Measurements from ENCODE around the gene ISX.
A peak's percentile ranks its signal among the peaks of the same experiment; 100 is the strongest.

The ISX gene

GRCh38 chr22:35069541-35069940, 3.6 kb downstream of the ISX start:
- TF ChIP-seq POLR2A (IDR thresholded peaks at IDR 0.05; ENCODE audit: low read depth, low read length) (no peak), PAX5 (IDR thresholded peaks at IDR 0.05; ENCODE audit: insufficient read depth, low read length, severe bottlenecking) (no peak), TAF1 (IDR thresholded peaks at IDR 0.05; ENCODE audit: low read depth, low read length) (no peak), POLR2AphosphoS5 (IDR thresholded peaks at IDR 0.05; ENCODE audit: low read depth, low read length) (no peak), POU2F2 (IDR thresholded peaks at IDR 0.05; ENCODE audit: low read depth, low read length) (no peak), SPI1 (IDR thresholded peaks at IDR 0.05; ENCODE audit: low read depth, low read length) (no peak)
- DNase-seq (ENCODE audit: insufficient read length, low spot score) = no peak
- no peak for FAIRE-seq

DNA sequence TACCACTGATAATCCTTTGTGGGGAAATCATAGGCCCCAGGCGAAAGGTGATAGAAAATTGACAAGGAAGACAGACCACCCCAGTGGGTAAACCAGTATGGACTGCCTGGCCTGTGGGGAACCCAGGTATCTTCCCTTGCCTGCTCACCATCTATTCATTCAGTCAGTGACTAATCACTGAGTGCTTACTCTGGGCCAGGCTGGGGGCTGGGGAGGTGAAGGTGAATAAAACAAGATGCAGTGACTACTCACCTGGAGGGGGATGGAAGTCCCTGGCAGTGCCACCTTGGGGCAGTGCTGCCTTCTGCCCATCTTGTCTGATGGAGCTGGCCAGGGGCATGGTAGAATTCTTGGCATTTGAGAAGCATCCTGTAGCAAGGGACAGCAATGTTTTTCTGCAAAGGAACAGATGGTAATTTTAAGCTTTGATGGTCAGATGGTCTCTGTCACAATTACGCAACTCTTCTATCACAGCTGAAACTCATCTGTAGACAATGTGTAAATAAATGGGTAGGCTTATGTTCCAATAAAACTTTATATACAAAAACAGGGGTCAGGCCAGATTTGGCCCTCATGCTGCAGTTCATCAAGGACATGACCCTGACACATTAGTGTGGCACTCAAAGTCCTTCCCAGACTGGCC, 4.6 kb downstream of the ISX start:
- FAIRE-seq (no peak), DNase-seq (ENCODE audit: insufficient read length, low spot score) (no peak)
- no peak for TF ChIP-seq POLR2A (IDR thresholded peaks at IDR 0.05; ENCODE audit: low read depth, low read length)
- no peak for TF ChIP-seq POLR2AphosphoS5 (IDR thresholded peaks at IDR 0.05; ENCODE audit: low read depth, low read length)
- TF ChIP-seq TAF1 (IDR thresholded peaks at IDR 0.05; ENCODE audit: low read depth, low read length) = no peak
- no peak for TF ChIP-seq POU2F2 (IDR thresholded peaks at IDR 0.05; ENCODE audit: low read depth, low read length)
- no peak for TF ChIP-seq PAX5 (IDR thresholded peaks at IDR 0.05; ENCODE audit: insufficient read depth, low read length, severe bottlenecking)

DNA sequence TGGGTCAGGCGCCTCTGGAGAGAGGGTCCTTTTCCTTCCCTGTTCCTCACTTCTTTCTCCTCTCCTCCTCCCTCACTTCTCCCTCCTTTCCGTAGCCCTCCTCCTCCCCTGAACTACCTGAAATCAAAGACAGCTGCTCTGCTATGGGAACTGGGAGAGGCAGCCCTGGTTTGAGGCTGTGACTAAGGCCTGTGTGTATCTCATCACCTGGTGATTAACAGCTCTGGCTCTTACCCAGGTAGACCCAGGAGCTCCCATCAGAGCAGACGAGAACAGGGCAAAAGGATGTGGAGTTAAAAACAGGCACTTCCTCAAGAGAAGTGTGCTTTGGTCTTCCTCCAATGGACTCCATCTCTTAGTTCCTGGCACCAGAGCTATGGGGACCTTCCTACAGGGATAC, 5.8 kb downstream of the ISX start:
- DNase-seq (ENCODE audit: insufficient read length, low spot score) (no peak), FAIRE-seq (no peak)
- TF ChIP-seq TAF1 (IDR thresholded peaks at IDR 0.05; ENCODE audit: low read depth, low read length) = no peak
- no peak for TF ChIP-seq SPI1 (IDR thresholded peaks at IDR 0.05; ENCODE audit: low read depth, low read length)
- TF ChIP-seq PAX5 (IDR thresholded peaks at IDR 0.05; ENCODE audit: insufficient read depth, low read length, severe bottlenecking) = no peak
- TF ChIP-seq POLR2AphosphoS5 (IDR thresholded peaks at IDR 0.05; ENCODE audit: low read depth, low read length) = no peak
- TF ChIP-seq POU2F2 (IDR thresholded peaks at IDR 0.05; ENCODE audit: low read depth, low read length) = no peak
- TF ChIP-seq POLR2A (IDR thresholded peaks at IDR 0.05; ENCODE audit: low read depth, low read length) = no peak

DNA sequence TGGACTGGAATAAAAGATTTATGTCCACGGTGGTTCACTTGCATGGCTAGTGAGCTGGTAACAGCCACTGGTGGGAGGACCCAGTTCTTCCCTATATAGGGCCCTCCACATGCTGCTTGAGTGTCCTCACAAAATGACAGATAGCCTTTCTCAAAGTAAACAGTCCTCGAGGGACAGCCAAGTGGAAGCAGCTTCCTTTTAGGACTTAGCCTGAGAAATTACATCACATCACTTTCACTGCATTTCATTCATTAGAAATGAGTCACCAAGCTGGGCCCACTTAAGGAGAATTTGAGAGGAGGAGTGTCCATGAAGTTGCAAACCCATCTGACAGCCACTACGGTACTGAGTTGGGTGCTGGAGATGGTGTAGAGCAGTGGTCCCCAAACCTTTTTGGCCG, 7.0 kb downstream of the ISX start:
- FAIRE-seq (peak; percentile 66), DNase-seq (ENCODE audit: insufficient read length, low spot score) (no peak)
- no peak for TF ChIP-seq TAF1 (IDR thresholded peaks at IDR 0.05; ENCODE audit: low read depth, low read length)
- no peak for TF ChIP-seq POLR2AphosphoS5 (IDR thresholded peaks at IDR 0.05; ENCODE audit: low read depth, low read length)
- no peak for TF ChIP-seq POU2F2 (IDR thresholded peaks at IDR 0.05; ENCODE audit: low read depth, low read length)
- no peak for TF ChIP-seq SPI1 (IDR thresholded peaks at IDR 0.05; ENCODE audit: low read depth, low read length)
- TF ChIP-seq PAX5 (IDR thresholded peaks at IDR 0.05; ENCODE audit: insufficient read depth, low read length, severe bottlenecking) = no peak
- no peak for TF ChIP-seq POLR2A (IDR thresholded peaks at IDR 0.05; ENCODE audit: low read depth, low read length)

DNA sequence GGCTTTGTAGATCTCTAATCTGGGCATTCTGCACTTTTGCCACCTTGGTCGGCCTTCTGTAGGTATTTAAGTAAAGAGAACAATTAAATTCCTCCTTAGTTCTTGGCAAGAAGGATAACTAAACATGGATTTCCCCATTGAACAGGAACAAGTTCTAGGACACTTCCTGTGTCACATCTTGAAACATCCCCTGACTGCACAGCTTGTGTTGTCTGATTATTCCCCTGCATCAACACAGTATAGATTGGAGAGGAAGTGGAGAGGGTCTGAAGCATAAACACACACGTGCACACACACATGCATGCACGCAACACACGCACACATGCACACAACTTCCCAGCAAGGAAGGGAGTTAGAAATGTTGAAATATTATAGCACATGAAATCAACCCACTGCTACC, 8.6 kb downstream of the ISX start:
- TF ChIP-seq PAX5 (IDR thresholded peaks at IDR 0.05; ENCODE audit: insufficient read depth, low read length, severe bottlenecking) = no peak
- no peak for TF ChIP-seq TAF1 (IDR thresholded peaks at IDR 0.05; ENCODE audit: low read depth, low read length)
- peak; percentile 57 for TF ChIP-seq SPI1 (IDR thresholded peaks at IDR 0.05; ENCODE audit: low read depth, low read length)
- TF ChIP-seq POLR2A (IDR thresholded peaks at IDR 0.05; ENCODE audit: low read depth, low read length) = no peak
- no peak for TF ChIP-seq POLR2AphosphoS5 (IDR thresholded peaks at IDR 0.05; ENCODE audit: low read depth, low read length)
- TF ChIP-seq POU2F2 (IDR thresholded peaks at IDR 0.05; ENCODE audit: low read depth, low read length) = no peak
- FAIRE-seq (peak; percentile 87), DNase-seq (ENCODE audit: insufficient read length, low spot score) (no peak)

- DNase-seq (ENCODE audit: insufficient read length, low spot score) (no peak), FAIRE-seq (no peak)
- TF ChIP-seq POLR2AphosphoS5 (IDR thresholded peaks at IDR 0.05; ENCODE audit: low read depth, low read length) (no peak), POLR2A (IDR thresholded peaks at IDR 0.05; ENCODE audit: low read depth, low read length) (no peak), SPI1 (IDR thresholded peaks at IDR 0.05; ENCODE audit: low read depth, low read length) (no peak), TAF1 (IDR thresholded peaks at IDR 0.05; ENCODE audit: low read depth, low read length) (no peak), POU2F2 (IDR thresholded peaks at IDR 0.05; ENCODE audit: low read depth, low read length) (no peak), PAX5 (IDR thresholded peaks at IDR 0.05; ENCODE audit: insufficient read depth, low read length, severe bottlenecking) (no peak)
These were observed 10.7 kb downstream of the ISX start for GRCh38 chr22:35076630-35077029.

- no peak for TF ChIP-seq POLR2AphosphoS5 (IDR thresholded peaks at IDR 0.05; ENCODE audit: low read depth, low read length)
- TF ChIP-seq SPI1 (IDR thresholded peaks at IDR 0.05; ENCODE audit: low read depth, low read length) = no peak
- no peak for DNase-seq (ENCODE audit: insufficient read length, low spot score)
- FAIRE-seq = no peak
These were observed 19.7 kb downstream of the ISX start for GRCh38 chr22:35085621-35086020.

DNA sequence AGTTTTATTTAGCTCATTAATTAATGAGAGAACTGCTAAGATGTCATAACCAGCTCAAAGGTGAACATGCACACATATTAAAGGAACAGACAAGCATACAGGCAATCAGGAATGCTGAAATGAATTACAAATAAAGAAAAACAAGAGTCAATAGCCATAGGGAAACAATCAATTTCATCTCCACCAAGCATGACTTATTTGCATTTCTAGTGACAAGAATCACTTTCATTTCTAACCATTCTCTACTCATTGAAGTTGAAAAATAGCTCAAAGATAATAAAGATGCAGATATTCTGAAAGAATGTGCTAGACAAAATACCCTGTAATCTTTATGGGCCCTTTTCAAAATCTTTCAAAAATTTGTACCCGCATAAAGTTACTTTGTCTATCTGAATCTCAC, 23.2 kb downstream of the ISX start:
- DNase-seq (ENCODE audit: insufficient read length, low spot score) (no peak), FAIRE-seq (peak; percentile 72)
- TF ChIP-seq POLR2AphosphoS5 (IDR thresholded peaks at IDR 0.05; ENCODE audit: low read depth, low read length) (no peak), PAX5 (IDR thresholded peaks at IDR 0.05; ENCODE audit: insufficient read depth, low read length, severe bottlenecking) (peak; percentile 93)

- no peak for TF ChIP-seq TAF1 (IDR thresholded peaks at IDR 0.05; ENCODE audit: low read depth, low read length)
- TF ChIP-seq POLR2AphosphoS5 (IDR thresholded peaks at IDR 0.05; ENCODE audit: low read depth, low read length) = no peak
- TF ChIP-seq POU2F2 (IDR thresholded peaks at IDR 0.05; ENCODE audit: low read depth, low read length) = no peak
- no peak for TF ChIP-seq POLR2A (IDR thresholded peaks at IDR 0.05; ENCODE audit: low read depth, low read length)
- no peak for TF ChIP-seq PAX5 (IDR thresholded peaks at IDR 0.05; ENCODE audit: insufficient read depth, low read length, severe bottlenecking)
- DNase-seq (ENCODE audit: insufficient read length, low spot score) = no peak
- FAIRE-seq = no peak
These were observed 26.4 kb downstream of the ISX start for GRCh38 chr22:35092406-35092805.

- FAIRE-seq = no peak
- TF ChIP-seq POLR2A (IDR thresholded peaks at IDR 0.05; ENCODE audit: low read depth, low read length) = no peak
- TF ChIP-seq PAX5 (IDR thresholded peaks at IDR 0.05; ENCODE audit: insufficient read depth, low read length, severe bottlenecking) = no peak
- TF ChIP-seq POLR2AphosphoS5 (IDR thresholded peaks at IDR 0.05; ENCODE audit: low read depth, low read length) = no peak
- no peak for TF ChIP-seq SPI1 (IDR thresholded peaks at IDR 0.05; ENCODE audit: low read depth, low read length)
- no peak for TF ChIP-seq POU2F2 (IDR thresholded peaks at IDR 0.05; ENCODE audit: low read depth, low read length)
- no peak for TF ChIP-seq TAF1 (IDR thresholded peaks at IDR 0.05; ENCODE audit: low read depth, low read length)
- no peak for DNase-seq (ENCODE audit: insufficient read length, low spot score)
These were observed 33.0 kb downstream of the ISX start for GRCh38 chr22:35098921-35099320.
